Measurements from ENCODE around the gene ACOT4.
A peak's percentile ranks its signal among the peaks of the same experiment; 100 is the strongest.
"Not testable (repeated sequence)": the region's sequence is repeated elsewhere in the genome, so short reads cannot be mapped to it uniquely, and the experiment has no call there.

The ACOT4 gene

DNA sequence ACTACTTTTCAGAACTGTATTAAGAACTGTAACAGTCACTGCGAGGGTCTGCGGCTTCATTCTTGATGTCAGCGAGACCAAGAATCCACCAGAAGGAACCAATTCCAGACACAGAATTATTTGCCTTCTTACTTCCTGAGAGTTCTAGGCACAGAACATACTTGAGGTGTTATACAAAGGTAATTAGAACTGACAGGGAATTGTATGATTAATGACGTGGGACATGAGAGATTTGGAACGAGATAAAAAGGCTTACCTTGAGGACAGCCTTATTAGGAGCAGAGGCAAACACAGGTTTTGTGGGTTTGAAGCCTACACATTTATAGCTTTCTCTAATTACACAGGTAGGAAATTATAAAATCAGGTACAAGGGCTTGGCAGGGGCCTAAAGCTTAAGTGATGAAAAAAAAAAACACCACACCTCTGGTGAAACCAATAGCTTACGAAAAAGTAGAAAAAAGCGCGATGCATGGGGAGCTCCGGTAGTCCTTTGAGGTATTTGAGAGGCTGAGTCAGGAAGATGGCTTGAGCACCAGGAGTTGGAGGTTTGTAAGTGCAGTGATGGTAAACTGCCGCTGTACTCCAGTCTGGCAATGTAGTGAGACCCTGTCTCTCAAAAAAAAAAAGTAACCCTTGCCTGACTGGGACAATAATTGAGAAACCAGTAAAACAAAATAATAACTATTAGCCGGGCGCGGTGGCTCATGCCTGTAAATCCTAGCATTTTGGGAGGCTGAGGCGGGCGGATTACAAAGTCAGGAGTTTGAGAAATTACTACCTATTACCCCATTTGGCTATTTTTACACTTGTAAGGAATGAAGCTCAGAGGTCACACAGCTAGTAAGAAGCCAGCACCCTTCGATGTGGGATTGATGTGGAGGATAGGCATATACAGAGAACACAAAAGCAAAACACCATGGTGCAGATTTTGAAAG is 23.5 kb upstream of the ACOT4 start:
- TF ChIP-seq, protein P1, sequence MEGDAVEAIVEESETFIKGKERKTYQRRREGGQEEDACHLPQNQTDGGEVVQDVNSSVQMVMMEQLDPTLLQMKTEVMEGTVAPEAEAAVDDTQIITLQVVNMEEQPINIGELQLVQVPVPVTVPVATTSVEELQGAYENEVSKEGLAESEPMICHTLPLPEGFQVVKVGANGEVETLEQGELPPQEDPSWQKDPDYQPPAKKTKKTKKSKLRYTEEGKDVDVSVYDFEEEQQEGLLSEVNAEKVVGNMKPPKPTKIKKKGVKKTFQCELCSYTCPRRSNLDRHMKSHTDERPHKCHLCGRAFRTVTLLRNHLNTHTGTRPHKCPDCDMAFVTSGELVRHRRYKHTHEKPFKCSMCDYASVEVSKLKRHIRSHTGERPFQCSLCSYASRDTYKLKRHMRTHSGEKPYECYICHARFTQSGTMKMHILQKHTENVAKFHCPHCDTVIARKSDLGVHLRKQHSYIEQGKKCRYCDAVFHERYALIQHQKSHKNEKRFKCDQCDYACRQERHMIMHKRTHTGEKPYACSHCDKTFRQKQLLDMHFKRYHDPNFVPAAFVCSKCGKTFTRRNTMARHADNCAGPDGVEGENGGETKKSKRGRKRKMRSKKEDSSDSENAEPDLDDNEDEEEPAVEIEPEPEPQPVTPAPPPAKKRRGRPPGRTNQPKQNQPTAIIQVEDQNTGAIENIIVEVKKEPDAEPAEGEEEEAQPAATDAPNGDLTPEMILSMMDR (conservative IDR thresholded peaks at IDR 0.05), result no peak
- no peak for TF ChIP-seq ZFX (IDR thresholded peaks at IDR 0.05)
- peak overlapping the region; percentile 88 for H3K27ac ChIP-seq

DNA sequence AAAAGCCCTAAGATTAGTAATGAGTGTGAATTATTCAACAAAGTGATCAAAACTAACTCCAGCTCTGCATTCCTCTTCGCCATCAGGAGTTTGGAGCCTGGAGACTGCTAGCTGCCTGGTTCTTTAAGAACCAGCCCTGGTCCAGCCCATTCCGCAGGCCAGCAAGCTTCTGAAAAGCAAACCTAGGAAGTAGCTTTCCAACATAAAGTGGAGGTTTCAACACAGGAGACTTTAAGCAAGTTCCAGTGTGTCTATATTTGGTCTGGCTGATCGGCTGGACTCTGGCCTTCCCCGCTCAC is 22.8 kb upstream of the ACOT4 start:
- peak overlapping the region; percentile 88 for H3K27ac ChIP-seq

DNA sequence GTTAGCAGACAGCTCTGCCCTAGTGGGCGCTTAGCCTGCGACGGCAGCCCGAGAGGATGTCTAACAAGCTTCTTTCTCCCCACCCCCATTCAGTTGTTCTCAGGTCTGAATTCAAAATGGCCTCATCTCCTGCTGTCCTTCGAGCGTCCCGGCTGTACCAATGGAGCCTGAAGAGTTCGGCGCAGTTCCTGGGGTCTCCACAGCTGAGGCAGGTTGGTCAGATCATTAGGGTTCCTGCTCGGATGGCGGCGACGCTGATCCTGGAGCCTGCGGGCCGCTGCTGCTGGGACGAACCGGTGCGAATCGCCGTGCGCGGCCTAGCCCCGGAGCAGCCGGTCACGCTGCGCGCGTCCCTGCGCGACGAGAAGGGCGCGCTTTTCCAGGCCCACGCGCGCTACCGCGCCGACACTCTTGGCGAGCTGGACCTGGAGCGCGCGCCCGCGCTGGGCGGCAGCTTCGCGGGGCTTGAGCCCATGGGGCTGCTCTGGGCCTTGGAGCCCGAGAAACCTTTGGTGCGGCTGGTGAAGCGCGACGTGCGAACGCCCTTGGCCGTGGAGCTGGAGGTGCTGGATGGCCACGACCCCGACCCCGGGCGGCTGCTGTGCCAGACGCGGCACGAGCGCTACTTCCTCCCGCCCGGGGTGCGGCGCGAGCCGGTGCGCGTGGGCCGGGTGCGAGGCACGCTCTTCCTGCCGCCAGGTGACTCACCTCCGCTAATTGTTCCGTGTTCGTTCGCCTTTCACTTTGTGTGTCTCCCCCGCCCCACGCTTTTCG is 22.3 kb upstream of the ACOT4 start, which contains the start of gene ACOT2:
TSS of gene ACOT2 (plus strand) at position 29 of the 774 bp plus-strand sequence. CDS start at position 57, 28 bp downstream.
- TF ChIP-seq ZFX (IDR thresholded peaks at IDR 0.05), result peak; percentile 95
- H3K27ac ChIP-seq, result peak within 1 kb of the TSS; percentile 88

DNA sequence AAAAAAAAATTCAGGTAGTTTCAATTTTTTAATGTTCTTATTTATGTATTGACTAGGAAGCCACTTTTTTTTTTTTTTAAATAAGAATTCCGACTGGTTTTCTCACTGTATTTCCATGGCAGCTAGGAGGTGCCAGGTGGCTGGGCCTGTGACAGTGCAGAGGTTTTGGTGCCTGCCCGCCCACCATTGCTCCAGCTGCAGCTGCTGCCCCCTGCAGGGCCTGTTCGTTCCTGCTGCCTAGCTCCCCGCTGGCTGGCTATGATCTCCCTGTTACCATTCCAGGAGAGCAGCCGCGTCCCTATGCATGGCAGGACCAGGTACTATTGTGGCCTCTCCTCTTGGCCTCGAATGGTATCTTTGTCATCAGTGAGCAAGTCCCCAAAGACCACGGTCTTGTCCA is 20.8 kb upstream of the ACOT4 start:
- TF ChIP-seq, protein P1 (conservative IDR thresholded peaks at IDR 0.05), result peak; percentile 68
- H3K27ac ChIP-seq, result not testable (repeated sequence)

DNA sequence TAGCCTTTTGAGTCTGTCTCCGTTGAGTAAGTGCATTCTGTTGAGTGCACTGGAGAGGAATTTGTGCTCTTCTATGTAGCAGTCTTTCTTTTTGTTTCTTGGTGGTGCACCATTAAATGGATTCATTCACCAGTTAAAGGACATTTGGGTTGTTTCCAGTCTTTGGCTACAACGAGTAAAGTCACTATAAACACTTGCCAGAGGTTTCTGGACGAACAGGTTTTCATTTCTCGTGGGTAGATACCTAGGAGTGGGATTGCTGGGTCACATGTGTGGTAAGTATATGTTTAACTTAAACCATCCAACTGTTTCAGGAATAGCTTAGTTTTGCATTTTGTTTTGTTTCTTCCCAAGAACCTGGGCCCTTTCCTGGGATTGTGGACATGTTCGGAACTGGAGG is 18.6 kb upstream of the ACOT4 start:
- not testable (repeated sequence) for H3K27ac ChIP-seq

DNA sequence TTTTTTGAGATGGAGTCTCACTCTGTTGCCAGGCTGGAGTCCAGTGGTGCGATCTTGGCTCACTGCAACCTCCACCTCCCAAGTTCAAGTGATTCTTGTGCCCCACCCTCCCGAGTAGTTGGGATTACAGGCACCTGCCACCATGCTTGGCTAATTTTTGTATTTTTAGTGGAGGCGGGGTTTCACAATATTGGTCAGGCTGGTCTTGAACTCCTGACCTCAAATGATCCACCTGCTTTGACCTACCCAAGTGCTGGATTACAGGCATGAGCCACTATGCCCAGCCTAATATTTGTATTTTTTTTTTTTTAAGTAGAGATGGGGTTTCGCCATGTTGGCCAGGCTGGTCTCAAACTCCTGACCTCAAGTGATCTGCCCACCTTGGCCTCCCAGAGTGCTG is 17.9 kb upstream of the ACOT4 start:
- H3K27ac ChIP-seq, result not testable (repeated sequence)

DNA sequence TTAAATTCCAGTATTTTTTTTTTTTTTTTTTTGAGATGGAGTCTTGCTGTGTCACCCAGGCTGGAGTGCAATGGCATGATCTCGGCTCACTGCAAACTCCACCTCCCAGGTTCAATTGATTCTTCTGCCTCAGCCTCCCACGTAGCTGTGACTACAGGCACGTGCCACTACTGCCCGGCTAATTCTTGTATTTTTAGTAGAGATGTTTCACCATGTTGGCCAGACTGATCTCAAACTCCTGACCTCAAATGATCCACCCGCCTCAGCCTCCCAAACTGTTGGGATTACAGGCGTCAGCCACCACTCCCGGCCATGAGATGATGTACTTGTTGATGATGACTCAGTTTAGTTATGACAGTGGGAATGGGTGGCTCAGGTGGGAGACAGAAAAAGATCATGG is 17.4 kb upstream of the ACOT4 start:
- not testable (repeated sequence) for H3K27ac ChIP-seq

DNA sequence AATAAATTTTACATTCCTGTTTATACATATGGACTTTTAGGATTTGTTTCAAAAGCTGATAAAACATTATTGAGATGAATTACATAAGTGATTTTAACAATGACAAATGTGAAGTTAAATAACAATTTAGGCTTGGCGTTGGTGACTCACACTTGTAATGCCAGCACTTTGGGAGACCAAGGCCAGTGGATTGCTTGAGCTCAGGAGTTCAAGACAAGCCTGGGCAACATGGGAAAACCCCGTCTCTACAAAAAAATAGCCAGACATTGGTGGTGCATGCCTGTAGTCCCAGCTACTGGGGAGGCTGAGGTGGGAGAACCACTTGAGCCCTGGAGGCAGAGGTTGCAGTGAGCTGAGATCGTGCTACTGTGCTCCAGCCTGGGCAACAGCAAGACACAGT is 15.3 kb upstream of the ACOT4 start:
- H3K27ac ChIP-seq, result no peak overlapping the region
- no peak for TF ChIP-seq ZFX (IDR thresholded peaks at IDR 0.05)

DNA sequence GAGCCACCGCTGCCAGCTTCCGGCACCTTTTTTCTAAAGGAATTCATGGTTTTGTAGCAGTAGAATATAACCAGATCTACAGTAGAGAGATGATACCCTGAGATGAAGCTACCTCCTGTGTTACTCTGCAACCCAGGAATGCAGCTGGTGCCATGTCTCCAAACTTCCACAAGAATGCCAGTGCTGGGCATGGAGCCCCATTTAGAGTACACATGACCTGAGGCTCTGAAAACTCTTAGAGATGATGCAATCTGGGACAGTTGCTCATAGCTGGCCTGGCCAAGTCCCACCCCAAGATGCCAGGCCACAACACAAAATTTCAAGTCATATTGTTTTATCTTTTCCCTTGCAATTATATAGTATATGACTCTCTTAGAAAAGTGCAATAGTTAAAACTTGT is 14.5 kb upstream of the ACOT4 start:
- H3K27ac ChIP-seq, result not testable (repeated sequence)

DNA sequence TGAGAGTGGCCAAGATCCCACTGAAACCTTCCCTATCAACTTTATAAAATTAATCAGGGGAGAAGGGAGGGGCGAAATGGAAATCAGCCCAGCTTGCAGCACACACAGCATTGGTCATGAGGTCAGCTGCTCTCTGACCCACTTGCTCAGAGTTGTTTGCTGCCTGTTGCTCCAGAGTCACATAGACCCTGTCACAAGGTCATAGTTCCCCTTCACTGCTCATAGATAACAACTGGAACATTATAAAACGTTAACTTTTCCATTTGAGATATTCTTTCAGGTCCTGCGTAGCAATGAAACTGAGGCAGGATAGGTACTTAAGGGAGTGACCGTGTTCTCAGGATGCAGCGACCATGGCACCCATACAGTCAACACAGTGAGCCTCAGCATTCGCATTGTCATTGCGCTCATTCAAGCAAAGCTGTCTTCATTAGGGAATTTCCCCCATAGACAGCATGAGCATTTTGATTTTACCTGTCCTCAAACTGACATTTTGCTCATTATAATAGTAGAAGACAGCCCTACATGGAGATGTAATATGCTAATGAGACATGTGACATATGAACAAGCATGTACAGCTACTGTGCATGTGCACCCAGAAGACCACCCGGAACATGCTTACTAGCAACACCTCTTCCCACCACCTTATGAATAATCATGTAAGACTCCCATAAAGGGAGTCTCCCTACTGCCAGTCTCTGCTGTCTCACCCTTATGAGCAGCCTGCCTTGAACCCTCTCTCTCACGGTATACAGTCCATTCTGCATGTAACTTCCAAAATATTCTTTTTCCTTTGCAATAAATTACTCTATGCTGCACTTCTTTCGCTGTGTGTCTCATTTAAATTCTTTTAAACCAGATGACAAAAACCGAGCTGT is 9.3 kb upstream of the ACOT4 start:
- not testable (repeated sequence) for H3K27ac ChIP-seq

DNA sequence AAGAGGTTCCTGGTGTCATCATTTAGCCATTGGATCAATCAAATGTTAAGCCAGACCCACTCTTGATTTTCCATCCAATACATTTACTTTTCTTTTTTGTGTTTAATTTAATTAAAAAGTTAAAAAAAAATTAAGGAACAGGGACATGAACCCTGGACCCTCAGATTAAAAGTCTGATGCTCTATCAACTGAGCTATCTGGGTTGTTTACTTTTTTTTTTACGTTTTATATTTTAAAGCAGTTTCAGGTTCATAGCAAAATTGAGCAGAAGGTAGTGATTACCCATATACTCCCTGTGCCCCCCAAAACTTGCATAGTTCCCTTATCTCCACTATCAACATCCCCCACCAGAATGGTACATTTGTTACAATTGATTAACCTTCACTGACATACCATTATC is 3.0 kb upstream of the ACOT4 start:
- TF ChIP-seq ZFX (IDR thresholded peaks at IDR 0.05), result no peak
- no peak overlapping the region for H3K27ac ChIP-seq

DNA sequence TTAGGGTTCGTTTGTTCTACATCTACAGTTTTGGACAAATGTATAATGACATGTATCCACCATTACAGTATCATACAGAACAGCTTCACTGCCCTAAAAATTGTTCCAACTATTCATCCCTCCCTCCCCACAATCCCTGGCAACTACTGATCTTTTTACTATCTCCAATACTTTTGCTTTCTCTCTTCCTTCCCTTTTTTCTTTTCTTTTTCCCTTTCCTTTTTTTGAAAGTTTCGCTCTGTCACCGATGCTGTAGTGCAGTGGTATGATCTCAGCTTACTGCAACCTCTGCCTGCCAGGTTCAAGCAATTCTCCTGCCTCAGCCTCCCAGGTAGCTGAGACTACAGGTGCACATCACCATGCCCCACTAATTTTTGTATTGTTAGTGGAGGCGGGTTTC is 2.6 kb upstream of the ACOT4 start:
- TF ChIP-seq ZFX (IDR thresholded peaks at IDR 0.05), result no peak
- TF ChIP-seq, protein P1 (conservative IDR thresholded peaks at IDR 0.05), result no peak
- no peak overlapping the region for H3K27ac ChIP-seq

DNA sequence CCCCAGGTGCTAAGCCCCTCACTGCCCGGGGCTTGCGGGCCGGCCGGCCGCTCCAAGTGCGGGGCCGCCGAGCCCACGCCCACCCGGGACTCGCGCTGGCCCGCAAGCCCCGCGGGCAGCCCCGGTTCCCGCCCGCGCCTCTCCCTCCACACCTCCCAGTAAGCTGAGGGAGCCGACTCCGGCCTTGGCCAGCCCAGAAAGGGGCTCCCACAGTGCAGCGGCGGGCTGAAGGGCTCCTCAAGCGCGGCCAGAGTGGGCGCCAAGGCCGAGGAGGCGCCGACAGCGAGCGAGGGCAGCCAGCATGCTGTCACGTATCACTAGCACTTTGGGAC is 1.0 kb upstream of the ACOT4 start:
- H3K27ac ChIP-seq, result not testable (repeated sequence)
